Measurements from ENCODE around the gene RGMA. TPM values are rescaled to one million over a fixed set of nuclear protein-coding genes. Genes with fewer than 3 reads are reported as not detected.
A peak's percentile ranks its signal among the peaks of the same experiment; 100 is the strongest.

Gene RGMA
- total and polyA plus RNA-seq, 10 of the 15 experiments (the other 5 are each of a cell fraction or from before 2014, with no cell fraction given) = not detected

DNA sequence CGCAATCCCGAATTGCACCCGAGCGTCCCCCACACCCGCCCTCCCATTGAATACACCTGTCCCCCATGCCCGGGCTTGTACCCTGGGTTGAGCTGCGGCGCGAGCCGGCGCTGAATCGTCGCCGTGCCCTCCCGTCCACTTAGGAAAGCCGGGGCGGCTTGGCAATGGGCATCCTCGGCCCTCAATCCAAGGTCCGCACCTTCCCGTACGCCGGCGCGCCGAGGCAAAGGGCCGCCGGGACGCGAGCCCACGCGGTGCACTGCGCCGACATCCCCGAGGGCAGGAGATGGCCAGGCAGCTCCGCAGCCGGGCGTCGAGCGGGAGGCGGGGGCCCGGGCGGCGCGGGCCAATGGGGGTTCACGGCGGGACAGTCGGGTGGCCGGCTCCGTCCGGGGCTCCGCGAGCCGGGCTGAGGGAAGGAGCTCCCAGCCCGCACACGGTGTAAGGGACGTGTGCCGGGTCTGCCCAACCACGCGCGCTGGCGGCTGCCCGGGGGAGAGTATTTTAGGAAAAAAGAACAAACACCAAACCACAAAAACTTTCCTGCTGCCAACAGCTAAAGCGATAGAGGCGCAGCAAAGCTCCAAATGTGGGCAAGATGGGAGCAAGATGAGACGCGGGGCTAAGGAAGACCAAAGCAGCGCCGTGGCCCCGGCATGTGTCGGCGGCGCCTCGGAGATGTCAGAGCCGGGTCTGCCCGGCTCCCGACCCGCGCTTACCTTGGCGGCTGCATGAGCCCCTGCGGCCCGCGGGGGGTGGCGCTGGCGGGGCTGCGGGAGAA lies 621 bp downstream of the RGMA start:
- no peaks in the 10 kb centered on the region for H3K9me3 ChIP-seq (replicated peaks; ENCODE audit: control insufficient read depth, insufficient read depth, low read length)
- ChIA-PET CTCF (interaction anchor here (0.5 to 2.4 kb wide), 13 partner anchors 11 to 1032 kb away, joined by 3 to 23 read pairs (median 5); no protein-coding TSS in a partner anchor), POLR2A (no interaction called here), RAD21 (ENCODE audit: unreplicated experiment) (interaction anchor here (0.6 to 2.0 kb wide), 6 partner anchors 53 to 1032 kb away, joined by 3 to 14 read pairs (median 3); no protein-coding TSS in a partner anchor), SMC1A (ENCODE audit: uncharacterized antibody, unreplicated experiment) (interaction anchor here (0.6 to 1.2 kb wide), 3 partner anchors 59 to 1031 kb away, joined by 3 to 8 read pairs (median 3); no protein-coding TSS in a partner anchor)
- no peak overlapping the region for H3K9ac ChIP-seq (ENCODE audit: control insufficient read depth, insufficient read depth, low read length)
- no peaks in the 10 kb centered on the region; the same call in 1 of the 2 replicates for H3K4me1 ChIP-seq (ENCODE audit: control insufficient read depth, insufficient read depth, low read length)
- DNase-seq (ENCODE audit: low read depth, low spot score) (no peak), ATAC-seq (peak; percentile 42), FAIRE-seq (no peak)
- WGBS (ENCODE audit: insufficient coverage, insufficient replicate concordance, low lambda C conversion rate, missing lambda C conversion rate) = 10% methylated on average over 60 of the region's 85 CpGs
- no peak overlapping the region for H2AFZ ChIP-seq (ENCODE audit: control insufficient read depth, low read depth, low read length)
- in situ Hi-C loops (cut with MboI) = no loop called here
- H3K79me2 ChIP-seq (ENCODE audit: control insufficient read depth, insufficient read depth, low read length) = no peaks in the 10 kb centered on the region
- intact Hi-C loops (cut with micrococcal nuclease; ENCODE audit: unreplicated experiment) = no loop called here
- H3K36me3 ChIP-seq (ENCODE audit: control insufficient read depth in 2 of 2, insufficient read depth in 2 of 2, low read length in 1 of 2) = no peaks in the 10 kb centered on the region
- no peaks in the 10 kb centered on the region for H4K20me1 ChIP-seq (ENCODE audit: control insufficient read depth, insufficient read depth)
- BruUV-seq (replicated peaks) = no TSS peak
- H3K4me3 ChIP-seq = no peak overlapping the region
- H3K4me2 ChIP-seq (ENCODE audit: control insufficient read depth, insufficient read depth) = peak overlapping the region; percentile 32
- H3K27ac ChIP-seq (ENCODE audit: control insufficient read depth, insufficient read depth) = no peak overlapping the region
- 0 out of 2 replicates have a peak, but pooled peaks have one; percentile 18 for TF ChIP-seq EZH2 (IDR thresholded peaks at IDR 0.05; ENCODE audit: borderline replicate concordance, control insufficient read depth, low read depth, low read length)
- TF ChIP-seq, protein P1, sequence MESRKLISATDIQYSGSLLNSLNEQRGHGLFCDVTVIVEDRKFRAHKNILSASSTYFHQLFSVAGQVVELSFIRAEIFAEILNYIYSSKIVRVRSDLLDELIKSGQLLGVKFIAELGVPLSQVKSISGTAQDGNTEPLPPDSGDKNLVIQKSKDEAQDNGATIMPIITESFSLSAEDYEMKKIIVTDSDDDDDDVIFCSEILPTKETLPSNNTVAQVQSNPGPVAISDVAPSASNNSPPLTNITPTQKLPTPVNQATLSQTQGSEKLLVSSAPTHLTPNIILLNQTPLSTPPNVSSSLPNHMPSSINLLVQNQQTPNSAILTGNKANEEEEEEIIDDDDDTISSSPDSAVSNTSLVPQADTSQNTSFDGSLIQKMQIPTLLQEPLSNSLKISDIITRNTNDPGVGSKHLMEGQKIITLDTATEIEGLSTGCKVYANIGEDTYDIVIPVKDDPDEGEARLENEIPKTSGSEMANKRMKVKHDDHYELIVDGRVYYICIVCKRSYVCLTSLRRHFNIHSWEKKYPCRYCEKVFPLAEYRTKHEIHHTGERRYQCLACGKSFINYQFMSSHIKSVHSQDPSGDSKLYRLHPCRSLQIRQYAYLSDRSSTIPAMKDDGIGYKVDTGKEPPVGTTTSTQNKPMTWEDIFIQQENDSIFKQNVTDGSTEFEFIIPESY (IDR thresholded peaks at IDR 0.05) = no peak
- peaks cover 8 to 11% of the 10 kb centered on the region in 2 experiments for H3K27me3 ChIP-seq (replicated peaks in 1 of 2; ENCODE audit: control insufficient read depth in 2 of 2, insufficient read depth in 2 of 2, low read length in 1 of 2)

Measured in GM12878 (cell line).